Measurements from ENCODE around the gene TIMM22. TPM values are rescaled to one million over a fixed set of nuclear protein-coding genes. Genes with fewer than 3 reads are reported as not detected.
"Not testable (repeated sequence)": the region's sequence is repeated elsewhere in the genome, so short reads cannot be mapped to it uniquely, and the experiment has no call there.

TIMM22 gene
- total RNA-seq = 9.1 TPM
- long read RNA-seq, transcript TIMM22-201 (4 exons, 3,194 nt) = major isoform, 41 of 61 reads
- long read RNA-seq, partial matches to known transcripts = 10 of 61 reads
- long read RNA-seq, other reads (novel, unspliced or antisense) = 10 of 61 reads

DNA sequence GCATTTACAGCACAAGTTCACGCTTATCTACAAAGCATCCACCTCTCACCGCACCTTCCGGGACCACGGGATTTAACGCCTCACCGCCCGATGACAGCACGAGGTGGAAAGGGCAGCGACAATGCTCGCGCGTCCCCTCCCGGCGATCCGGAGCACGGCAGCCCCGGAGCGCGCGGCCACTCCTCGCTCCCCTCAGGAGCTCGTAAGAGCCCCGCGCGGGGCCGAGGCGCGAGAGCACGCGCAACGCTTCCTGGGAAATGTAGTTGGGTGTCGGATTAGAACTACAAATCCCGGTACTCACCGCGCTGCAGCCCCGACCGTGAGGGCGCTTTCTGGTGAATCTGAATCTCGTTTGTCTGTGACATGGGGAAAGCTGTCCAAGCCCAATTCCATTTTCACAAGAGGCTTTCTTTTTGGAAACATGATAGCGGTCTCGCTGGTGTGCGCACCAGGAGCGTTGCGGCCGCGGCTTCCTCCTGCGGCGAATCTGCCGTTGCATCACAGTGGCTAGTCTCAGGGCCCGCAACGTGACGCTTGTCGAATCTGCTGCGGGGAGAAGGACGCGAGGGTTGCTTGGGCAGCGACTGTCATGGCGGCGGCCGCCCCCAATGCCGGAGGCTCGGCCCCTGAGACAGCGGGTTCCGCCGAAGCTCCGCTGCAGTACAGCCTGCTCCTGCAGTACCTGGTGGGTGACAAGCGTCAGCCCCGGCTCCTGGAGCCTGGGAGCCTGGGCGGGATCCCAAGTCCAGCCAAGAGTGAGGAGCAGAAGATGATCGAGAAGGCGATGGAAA, at the start of gene TIMM22:
TIMM22 (plus strand) TSS at position 576 of the 791 bp plus-strand sequence; CDS start at position 590, 14 bp downstream.
- peak; percentile 98 for ATAC-seq
- peak within 1 kb of the TSS; percentile 90 for H3K27ac ChIP-seq
- intact Hi-C loops (cut with DNase I) = no loop called here
- H3K4me3 ChIP-seq = peak within 1 kb of the TSS; percentile 100
- H3K9me3 ChIP-seq = no peaks in the 10 kb centered on the region
- DNase-seq = peak; percentile 95
- TF ChIP-seq, protein P1, sequence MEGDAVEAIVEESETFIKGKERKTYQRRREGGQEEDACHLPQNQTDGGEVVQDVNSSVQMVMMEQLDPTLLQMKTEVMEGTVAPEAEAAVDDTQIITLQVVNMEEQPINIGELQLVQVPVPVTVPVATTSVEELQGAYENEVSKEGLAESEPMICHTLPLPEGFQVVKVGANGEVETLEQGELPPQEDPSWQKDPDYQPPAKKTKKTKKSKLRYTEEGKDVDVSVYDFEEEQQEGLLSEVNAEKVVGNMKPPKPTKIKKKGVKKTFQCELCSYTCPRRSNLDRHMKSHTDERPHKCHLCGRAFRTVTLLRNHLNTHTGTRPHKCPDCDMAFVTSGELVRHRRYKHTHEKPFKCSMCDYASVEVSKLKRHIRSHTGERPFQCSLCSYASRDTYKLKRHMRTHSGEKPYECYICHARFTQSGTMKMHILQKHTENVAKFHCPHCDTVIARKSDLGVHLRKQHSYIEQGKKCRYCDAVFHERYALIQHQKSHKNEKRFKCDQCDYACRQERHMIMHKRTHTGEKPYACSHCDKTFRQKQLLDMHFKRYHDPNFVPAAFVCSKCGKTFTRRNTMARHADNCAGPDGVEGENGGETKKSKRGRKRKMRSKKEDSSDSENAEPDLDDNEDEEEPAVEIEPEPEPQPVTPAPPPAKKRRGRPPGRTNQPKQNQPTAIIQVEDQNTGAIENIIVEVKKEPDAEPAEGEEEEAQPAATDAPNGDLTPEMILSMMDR (IDR thresholded peaks at IDR 0.05) = peak; percentile 94
- H3K27me3 ChIP-seq (ENCODE audit: low read depth) = no peaks in the 10 kb centered on the region
- peaks cover 26% of the 10 kb centered on the region for H3K36me3 ChIP-seq
- H3K4me1 ChIP-seq = peaks cover 49% of the 10 kb centered on the region

DNA sequence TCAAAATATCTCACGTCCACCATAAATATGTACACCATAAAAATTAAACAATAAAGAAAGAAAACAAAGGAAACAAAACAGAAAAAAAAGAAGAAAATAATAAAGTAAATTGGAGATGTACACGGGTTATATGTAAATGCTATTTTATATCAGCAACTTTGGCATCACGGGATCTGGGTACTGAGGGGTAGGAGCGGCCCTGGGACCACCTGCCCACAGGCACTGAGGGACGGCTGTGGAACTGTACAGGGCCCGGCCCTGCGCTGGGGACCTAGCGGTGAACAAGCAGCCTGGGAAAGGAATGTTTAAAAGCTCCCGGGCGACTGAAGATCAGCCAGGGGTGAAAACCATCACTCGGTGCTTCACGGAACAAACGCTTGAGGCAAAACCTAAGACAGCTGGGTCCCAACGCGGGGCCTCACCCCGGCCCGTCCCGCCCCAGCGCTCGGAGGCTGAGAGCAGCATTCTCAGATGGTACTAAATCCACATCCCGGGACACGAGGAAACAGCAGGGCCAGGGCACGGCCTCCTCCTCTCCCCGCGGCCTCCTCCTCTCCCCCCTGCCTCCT, 48.6 kb upstream of the TIMM22 start:
- Histone ChIP-seq H3K36me3 (no peaks in the 10 kb centered on the region), H3K4me1 (peaks cover 8% of the 10 kb centered on the region), H3K27ac (no peak overlapping the region), H3K4me3 (no peak overlapping the region), H3K27me3 (ENCODE audit: low read depth) (no peaks in the 10 kb centered on the region), H3K9me3 (no peaks in the 10 kb centered on the region)
- no peak for ATAC-seq
- DNase-seq = no peak
- intact Hi-C loops (cut with DNase I) = no loop called here
- TF ChIP-seq, protein P1 (IDR thresholded peaks at IDR 0.05) = no peak

DNA sequence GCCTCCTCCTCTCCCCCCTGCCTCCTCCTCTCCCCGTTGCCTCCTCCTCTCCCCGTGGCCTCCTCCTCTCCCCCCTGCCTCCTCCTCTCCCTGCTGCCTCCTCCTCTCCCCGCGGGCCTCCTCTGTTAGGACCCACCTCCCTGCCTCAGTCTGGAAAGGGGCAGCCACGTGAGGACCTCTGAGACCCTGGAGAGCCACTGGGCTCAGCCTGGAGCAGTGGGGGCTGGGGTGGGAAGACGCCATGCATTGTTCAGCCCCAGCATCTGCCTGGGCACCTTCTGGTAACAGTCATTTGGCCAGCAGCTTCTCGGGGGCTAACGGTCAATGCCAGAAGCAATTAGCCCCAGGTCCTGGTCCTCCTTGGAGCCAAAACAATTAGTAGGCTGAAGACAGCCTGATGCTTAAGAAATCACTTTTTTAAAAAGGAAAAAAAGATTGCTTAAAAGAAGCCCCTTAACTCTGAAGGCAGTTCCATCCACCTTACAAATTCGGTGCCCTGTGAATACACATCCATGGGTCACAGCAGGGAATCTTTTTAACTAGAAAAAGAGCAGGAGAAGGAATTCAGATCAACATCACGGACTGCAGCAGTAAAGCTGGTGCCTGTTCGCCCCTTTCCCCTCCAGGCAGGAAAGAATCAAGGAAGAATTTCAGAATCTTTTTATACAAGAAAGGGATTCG, 47.2 kb upstream of the TIMM22 start:
- no peak overlapping the region for H3K27ac ChIP-seq
- no peak for ATAC-seq

DNA sequence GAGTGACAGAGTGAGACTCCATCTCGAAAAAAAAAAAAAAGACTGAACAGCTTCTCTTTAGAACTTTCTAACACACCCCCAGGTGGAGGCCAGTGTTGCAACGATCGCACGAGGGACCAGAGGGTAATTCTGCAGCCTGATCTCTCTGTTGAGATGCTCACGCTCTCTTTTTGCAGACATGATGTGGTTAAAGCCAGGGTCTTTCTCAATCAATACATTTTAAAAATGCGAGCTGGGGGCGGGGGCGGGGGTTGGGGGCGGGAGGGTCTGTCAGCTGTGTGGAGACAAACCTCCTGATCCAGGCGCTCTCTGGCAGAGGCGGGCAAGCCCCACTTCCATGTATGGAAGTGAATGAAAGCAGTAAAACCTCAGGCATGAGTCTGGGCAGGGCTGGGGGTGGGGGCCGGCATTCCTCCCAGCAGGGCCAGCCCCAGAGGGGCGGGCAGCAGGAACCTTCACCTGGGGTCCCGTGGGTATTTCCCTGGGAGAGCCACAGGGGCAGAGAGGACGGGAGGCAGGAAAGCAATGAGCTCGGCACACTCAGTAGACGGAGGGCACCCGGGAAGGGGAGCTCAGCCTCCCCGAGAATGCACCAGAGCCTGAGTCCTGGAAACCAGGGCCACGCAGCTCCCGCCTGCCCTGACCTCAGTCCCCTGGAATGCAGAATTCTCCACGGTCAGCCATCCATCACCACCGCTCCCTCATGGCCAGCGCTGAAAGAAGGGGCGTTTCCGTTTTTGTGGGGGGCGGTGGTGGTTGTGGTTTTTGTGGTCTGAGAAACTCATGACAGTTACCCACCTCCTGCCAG, 45.4 kb upstream of the TIMM22 start:
- Histone ChIP-seq H3K27me3 (ENCODE audit: low read depth) (no peaks in the 10 kb centered on the region), H3K4me1 (peaks cover 16% of the 10 kb centered on the region), H3K27ac (peak overlapping the region; percentile 62), H3K4me3 (peak overlapping the region; percentile 14), H3K9me3 (no peaks in the 10 kb centered on the region), H3K36me3 (no peaks in the 10 kb centered on the region)
- TF ChIP-seq, protein P1 (IDR thresholded peaks at IDR 0.05) = no peak
- intact Hi-C loops (cut with DNase I) = no loop called here
- DNase-seq = no peak
- ATAC-seq = peak; percentile 59 to 71

More for the DNA sequence above, 47.2 kb upstream of the TIMM22 start:
- no peak for DNase-seq
- TF ChIP-seq, protein P1 (IDR thresholded peaks at IDR 0.05) = no peak
- no peaks in the 10 kb centered on the region for H3K27me3 ChIP-seq (ENCODE audit: low read depth)
- no peaks in the 10 kb centered on the region for H3K36me3 ChIP-seq
- intact Hi-C loops (cut with DNase I) = no loop called here
- no peaks in the 10 kb centered on the region for H3K9me3 ChIP-seq
- peaks cover 14% of the 10 kb centered on the region for H3K4me1 ChIP-seq
- no peak overlapping the region for H3K4me3 ChIP-seq

DNA sequence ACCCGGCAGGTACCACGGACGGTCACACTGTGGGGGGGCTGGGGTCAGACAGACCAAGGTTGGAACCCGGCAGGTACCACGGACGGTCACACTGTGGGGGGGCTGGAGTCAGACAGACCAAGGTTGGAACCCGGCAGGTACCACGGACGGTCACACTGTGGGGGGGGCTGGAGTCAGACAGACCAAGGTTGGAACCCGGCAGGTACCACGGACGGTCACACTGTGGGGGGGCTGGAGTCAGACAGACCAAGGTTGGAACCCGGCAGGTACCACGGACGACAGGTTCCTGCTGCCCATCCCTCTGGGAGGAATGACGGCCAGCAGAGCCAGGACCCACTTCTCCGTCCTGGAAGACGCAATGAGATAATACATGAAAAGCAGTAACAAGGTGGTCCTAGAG, 44.3 kb upstream of the TIMM22 start:
- H3K4me3 ChIP-seq; intact Hi-C loops (cut with DNase I); H3K27me3 ChIP-seq (ENCODE audit: low read depth); H3K36me3 ChIP-seq; H3K27ac ChIP-seq; ATAC-seq; H3K9me3 ChIP-seq: not testable (repeated sequence)
- H3K4me1 ChIP-seq = peaks cover 16% of the 10 kb centered on the region
- peak; percentile 20 for DNase-seq

All from lower lobe of right lung (tissue), 2 donors.